Sciatic nerve (tissue), 2 donors: ENCODE results near the gene CACNA1G. TPM values are rescaled to one million over a fixed set of nuclear protein-coding genes. Genes with fewer than 3 reads are reported as not detected.

Source experiments
- ATAC-seq: fragments of 200-7000 bp; cut with Tn5 transposase; one replicate; pipeline ENCODE4 v1.9.1; 2020; ENCODE audit warnings: mild to moderate bottlenecking, moderate library complexity
- DNase-seq: peaks from one replicate; pipeline ENCODE4 v3.0.0-alpha.2; 2020; ENCODE audit warnings: low spot score
- intact Hi-C: fragments of 100-400 bp; cut with DNase I; formaldehyde crosslinking; loops from one replicate; pipeline ENCODE4 v1.14.2; 2022
- total RNA-seq: library from RNA; stranded (reverse); fragmentation: NEBNext Ultra II Directional; extraction: Animal tissue kit (Norgen Biotek cat#: 25700); gene quantifications from one replicate; pipeline ENCODE4 v1.2.1, GENCODE V29; 2021
- donor health status: DM: no; HTN: no; CAD: no.
- donor health status: DM: no; HTN: no; CAD: no.

Gene CACNA1G
- total RNA-seq, 1 donor from 2014 or later, result 0.36 TPM

- no peak for DNase-seq
- ATAC-seq, result no peak
- intact Hi-C loops, result no loop called here
These were observed 623 bp downstream of the CACNA1G start for GRCh38 chr17:50560931-50561745.

DNA sequence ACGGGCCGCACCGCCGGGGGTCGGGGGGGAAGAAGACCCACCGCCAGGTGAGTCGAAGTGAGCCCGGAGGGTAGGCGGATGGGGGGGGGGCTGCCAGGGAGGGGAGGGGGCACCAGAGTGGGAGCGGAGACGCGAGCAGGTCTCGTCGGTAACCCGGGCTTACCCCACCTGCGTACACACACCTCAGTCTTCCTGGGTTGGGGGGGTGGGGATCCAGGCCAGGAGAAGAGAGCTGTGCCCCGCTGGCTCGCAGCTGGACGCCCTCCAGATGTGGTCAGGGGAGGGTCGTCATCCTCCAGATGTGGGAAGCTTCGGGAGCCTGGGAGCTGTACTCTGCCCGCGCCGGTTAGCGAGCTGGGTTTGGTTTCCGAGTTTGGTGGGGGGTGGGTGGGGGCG lies 1.2 kb downstream of the CACNA1G start:
- intact Hi-C loops, result no loop called here
- no peak for DNase-seq
- ATAC-seq, result no peak

DNA sequence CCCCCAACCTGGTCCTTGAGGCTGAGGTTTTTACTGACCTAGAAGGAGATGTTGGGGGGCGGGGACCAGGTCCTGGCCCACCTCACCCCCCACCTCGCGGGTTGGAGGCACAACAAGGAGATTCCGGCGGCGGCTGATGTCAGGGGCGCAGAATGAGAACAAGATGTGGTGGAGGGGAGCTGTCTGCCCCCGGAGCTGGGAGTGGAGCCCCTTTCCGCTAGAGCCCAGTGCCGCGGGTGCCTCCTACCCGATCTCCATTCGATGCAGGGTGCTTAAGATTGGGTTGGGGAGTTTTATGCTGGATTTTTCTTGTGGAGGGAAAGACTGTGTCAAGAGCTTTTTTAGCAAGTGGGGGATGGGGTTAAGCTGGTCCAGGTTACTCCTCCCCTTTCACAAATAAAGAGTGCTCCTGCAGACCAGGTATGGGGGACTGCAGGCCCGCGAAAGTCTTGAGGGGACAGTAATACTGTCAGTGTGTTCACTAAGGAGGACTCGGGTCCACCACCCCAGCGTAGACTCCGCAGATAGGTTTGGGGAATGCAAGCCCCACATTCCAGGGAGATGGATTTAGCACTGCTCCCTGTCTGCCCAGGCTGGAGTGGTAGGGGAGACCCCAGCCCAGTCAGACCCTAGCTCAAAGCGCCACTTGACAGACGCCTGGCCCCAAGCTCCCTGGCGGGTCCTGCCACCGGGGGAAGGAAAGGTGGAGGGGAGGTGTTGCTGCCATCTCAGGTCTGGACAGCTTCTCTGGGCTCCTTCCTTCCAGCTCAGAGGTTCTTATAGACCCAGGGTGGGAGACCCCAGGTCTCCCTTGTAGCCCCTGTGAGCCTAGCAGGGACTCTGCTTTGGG lies 2.0 kb downstream of the CACNA1G start:
- DNase-seq (no peak), ATAC-seq (no peak)
- intact Hi-C loops, result no loop called here

- DNase-seq (no peak), ATAC-seq (no peak)
- intact Hi-C loops, result no loop called here
These were observed 2.6 kb downstream of the CACNA1G start for GRCh38 chr17:50563092-50563511.

GRCh38 chr17:50564916-50565315 lies 4.4 kb downstream of the CACNA1G start:
- intact Hi-C loops, result no loop called here
- peak; percentile 75 for ATAC-seq
- peak; percentile 85 for DNase-seq

GRCh38 chr17:50565402-50566350 lies 5.2 kb downstream of the CACNA1G start:
- intact Hi-C loops, result no loop called here
- no peak for DNase-seq
- ATAC-seq, result no peak

DNA sequence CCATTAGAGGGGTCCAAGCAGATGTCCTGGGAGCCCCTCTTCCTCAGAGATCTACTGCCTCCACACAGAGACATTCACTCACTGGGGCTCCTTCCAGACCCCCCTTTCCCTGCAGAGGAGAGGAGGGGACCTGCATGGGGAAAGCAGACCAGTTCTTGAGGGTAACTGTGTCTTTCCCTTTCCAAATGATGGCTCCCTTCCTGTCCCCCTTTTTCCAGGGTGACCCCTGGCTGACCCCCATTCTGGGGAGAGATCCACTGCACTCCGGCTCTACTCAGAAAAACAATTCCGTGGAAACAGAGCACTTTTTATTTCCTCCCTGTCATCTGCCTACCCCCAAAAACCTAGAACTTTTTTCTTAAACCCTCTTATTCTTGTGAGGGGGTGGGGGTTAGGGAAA lies 6.4 kb downstream of the CACNA1G start:
- ATAC-seq, result no peak
- DNase-seq, result no peak
- intact Hi-C loops, result no loop called here

GRCh38 chr17:50568659-50569058 lies 8.1 kb downstream of the CACNA1G start:
- intact Hi-C loops, result no loop called here
- ATAC-seq (no peak), DNase-seq (no peak)

DNA sequence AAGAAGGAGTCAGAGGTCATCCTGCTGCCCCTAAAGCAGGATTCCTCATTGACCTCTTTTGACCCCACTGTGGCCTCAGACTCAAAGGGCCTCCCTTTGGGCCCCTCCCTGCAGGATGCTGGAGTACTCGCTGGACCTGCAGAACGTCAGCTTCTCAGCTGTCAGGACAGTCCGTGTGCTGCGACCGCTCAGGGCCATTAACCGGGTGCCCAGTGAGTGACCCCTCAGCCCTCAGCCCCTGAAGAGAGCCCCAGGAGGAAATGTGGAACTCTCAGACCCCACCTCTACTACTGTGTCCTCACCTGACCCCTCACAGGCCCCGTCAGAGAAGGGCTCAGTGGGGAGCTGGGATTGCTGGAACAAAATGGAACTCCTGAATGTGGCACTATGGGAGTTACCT lies 9.1 kb downstream of the CACNA1G start:
- ATAC-seq (no peak), DNase-seq (no peak)
- intact Hi-C loops, result no loop called here

DNA sequence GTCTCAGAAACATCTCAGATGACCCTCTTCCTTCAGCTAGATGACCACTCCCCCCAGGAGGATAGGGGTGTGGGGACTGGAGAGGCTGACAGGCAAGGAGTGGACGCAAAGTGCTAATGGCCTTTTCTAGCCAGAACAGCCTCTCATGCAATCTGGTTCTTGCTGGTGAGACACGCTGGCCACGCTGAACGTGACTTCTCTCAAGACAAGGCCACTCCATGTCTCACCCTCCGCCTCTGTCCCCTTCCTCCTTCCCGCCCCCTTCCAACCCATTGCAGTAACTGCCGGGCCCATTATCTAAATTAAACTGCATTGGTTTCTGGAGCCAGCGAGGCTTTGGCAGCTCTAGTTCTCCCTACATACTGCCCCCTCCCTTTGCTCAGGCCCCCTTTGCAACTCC lies 9.5 kb downstream of the CACNA1G start:
- DNase-seq (no peak), ATAC-seq (no peak)
- intact Hi-C loops, result no loop called here

DNA sequence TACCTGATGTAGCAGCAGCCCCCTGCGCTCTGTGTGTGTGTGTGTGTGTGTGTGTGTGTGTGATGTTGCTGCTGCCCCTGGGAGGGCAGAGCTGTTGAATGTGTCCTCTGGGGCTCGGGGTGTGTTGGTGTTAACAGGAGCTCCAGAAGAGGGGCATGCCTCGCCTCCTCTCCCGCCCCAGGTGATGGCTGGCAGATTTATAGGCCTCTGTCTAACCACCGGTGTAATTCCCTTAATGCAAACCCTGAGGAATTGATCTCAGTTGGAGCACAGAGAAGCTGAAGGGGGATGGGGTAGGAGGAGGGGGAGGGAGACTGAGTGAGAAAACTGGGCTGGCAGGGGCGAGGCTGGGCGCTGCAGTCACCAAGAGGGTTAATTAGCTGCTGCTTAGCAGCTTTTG lies 10.0 kb downstream of the CACNA1G start:
- DNase-seq, result no peak
- ATAC-seq, result no peak
- intact Hi-C loops, result no loop called here

DNA sequence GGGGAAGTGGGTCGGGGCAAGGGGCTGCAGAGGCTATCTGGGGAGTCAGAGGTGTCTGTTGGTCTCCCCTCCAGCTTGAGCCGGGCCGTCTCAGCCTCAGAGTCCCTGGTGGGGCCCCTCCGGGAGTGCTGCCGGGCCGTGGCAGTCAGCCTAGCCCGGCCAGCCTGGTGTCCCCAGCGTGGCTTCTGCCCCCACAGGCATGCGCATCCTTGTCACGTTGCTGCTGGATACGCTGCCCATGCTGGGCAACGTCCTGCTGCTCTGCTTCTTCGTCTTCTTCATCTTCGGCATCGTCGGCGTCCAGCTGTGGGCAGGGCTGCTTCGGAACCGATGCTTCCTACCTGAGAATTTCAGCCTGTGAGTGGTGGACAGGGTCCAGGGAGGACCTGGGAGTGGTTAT lies 11.2 kb downstream of the CACNA1G start:
- no peak for DNase-seq
- intact Hi-C loops, result no loop called here
- ATAC-seq, result no peak

- ATAC-seq, result no peak
- intact Hi-C loops, result no loop called here
- DNase-seq, result no peak
These were observed 12.0 kb downstream of the CACNA1G start for GRCh38 chr17:50572541-50572940.

DNA sequence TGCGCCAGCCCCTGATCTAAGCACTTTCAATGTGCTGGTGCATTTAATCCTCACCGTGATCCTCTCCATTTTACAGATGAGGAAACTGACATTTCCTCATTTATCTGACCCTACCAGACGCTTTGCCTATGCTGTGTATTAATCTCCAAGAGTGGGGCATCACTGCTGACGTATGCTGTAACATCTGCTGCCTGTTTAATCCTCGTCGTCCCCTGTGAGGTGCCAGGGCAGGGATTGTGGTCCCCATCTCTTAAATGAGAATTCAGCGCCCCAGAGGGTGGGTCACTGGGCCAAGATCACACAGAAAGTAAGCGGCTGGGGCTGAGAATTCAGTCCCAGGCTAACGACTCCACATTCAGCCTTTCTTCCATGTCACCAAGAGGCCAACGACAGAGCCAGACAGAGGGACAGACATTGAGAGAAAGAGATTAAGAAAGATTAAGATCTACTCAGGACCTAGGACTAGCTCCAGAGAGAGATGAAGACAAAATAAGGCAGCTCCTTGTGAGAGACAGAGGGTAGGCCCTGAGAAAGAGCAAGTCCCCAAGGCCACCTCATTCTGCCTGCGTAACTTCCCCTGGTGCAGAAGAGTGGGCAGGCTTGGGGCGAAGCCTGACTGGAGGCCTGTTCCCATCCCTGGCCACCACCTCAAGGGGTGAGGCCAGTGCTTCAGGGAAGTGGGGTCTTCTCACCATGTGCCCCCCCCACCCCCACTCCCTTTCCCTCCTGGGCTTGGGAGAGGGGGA lies 13.5 kb downstream of the CACNA1G start:
- DNase-seq (no peak), ATAC-seq (no peak)
- intact Hi-C loops, result no loop called here

GRCh38 chr17:50575581-50576210 lies 15.2 kb downstream of the CACNA1G start:
- no peak for DNase-seq
- ATAC-seq, result no peak
- intact Hi-C loops, result no loop called here

DNA sequence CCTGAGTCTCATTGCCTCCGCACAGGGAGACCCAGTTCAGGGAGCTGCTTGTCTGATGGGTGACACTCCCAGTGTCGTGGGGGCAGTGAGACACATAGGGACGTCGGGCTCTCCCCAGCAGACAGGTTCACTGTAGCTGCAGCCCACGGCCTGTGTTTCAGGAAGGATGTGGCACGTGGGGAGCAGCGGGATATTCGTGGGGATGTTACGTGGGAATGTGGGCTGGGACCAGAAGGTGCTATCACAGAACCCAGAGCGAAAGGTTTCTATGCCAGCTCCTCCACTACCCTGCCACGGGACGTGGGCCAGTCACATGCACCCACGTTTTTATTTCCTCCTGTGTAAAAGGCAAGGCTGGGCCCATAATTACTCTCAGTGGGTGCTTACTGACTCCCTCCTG lies 16.3 kb downstream of the CACNA1G start:
- intact Hi-C loops, result no loop called here
- DNase-seq (no peak), ATAC-seq (no peak)

DNA sequence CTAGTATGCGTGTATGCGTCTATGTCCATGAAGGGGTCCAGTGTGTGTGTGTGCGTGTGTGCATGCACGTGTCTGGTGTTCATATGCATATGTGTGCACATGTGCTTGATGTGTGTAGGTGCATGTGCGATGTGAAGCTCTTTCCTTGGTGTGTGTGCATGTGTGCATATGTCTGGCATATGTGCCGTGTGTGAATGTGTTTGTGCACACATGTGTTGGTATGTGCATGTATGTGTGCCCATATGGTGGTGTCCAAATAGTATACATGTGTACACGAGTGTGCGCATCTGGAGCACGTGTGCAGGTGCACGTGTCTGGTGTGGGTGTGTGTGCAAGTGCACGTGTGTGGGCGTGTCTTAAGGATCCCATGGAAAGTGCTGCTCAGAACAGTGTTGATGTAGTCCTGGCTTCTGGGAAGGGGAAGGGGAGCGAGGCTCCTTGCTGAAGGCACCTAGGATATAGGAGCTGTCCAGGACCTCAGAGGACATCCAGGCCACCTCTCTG lies 17.0 kb downstream of the CACNA1G start:
- ATAC-seq, result no peak
- DNase-seq, result no peak
- intact Hi-C loops, result no loop called here

- intact Hi-C loops, result no loop called here
- DNase-seq (no peak), ATAC-seq (no peak)
These were observed 17.7 kb downstream of the CACNA1G start for GRCh38 chr17:50578173-50578572.
